K562 (cell line): ENCODE measurements around the gene DEGS1. TPM values are rescaled to one million over a fixed set of nuclear protein-coding genes. Genes with fewer than 3 reads are reported as not detected.

Source experiments
- ATAC-seq: fragments of 200-7000 bp; cut with Tn5 transposase; 3 replicates; pipeline ENCODE4 v1.9.1; 2020; ENCODE audit warnings: moderate library complexity
- BruUV-seq: library from RNA; stranded (reverse); fragments of 400-500 nt; replicated peaks from 2 replicates; lab custom pipeline; 2021; lab: Mats Ljungman, UMichigan
- CTCF ChIA-PET: fragments of 300-600 bp; formaldehyde crosslinking; extraction: SDS; loops from one replicate; lab custom pipeline; 2021; ENCODE audit warnings: low intra/inter-chr PET ratio; lab: Yijun Ruan, JAX
- POLR2A ChIA-PET: fragments of 300-600, 350-650 bp; sonication (Branson Sonifier 250); formaldehyde crosslinking; extraction: SDS; loops from one replicate; lab custom pipeline; 2021; ENCODE audit warnings: antibody characterized with exemption, inconsistent platforms; lab: Yijun Ruan, JAX
- DNase-seq, 4 experiments: peaks; one replicate each; pipeline versions ENCODE4 v3.0.0 to v3.0.0-alpha.2; 2011 to 2018; ENCODE audit warnings: low spot score in 3 of 4, mixed read lengths in 3 of 4; ENCODE audit errors: extremely low read depth in 1 of 4
- FAIRE-seq: peaks from 2 replicates; lab custom pipeline; 2011; peaks lifted over from hg19 to GRCh38; lab: Jason Lieb, UNC
- H2AFZ ChIP-seq: 2 replicates; pipeline ENCODE4 v1.6.0; 2011; ENCODE audit warnings: low read depth, low read length, control low read depth, inconsistent platforms
- H3K27ac ChIP-seq: fragments of 200-600 bp; 3 replicates; pipeline ENCODE4 v1.8.0; 2011; ENCODE audit warnings: low read depth, mild to moderate bottlenecking, control low read depth, inconsistent platforms, low read length, moderate library complexity, mixed read lengths; ENCODE audit errors: extremely low read depth
- H3K27me3 ChIP-seq, 2 experiments: fragments of 300-600 bp in 1 of 2; 2 replicates in 1 of 2; 3 replicates in 1 of 2; pipeline versions ENCODE4 v1.6.0 to v1.8.0; 2011; ENCODE audit warnings: inconsistent platforms in 2 of 2, low read length in 2 of 2, mild to moderate bottlenecking in 1 of 2, mixed read lengths in 1 of 2, moderate library complexity in 1 of 2; ENCODE audit not compliant: control insufficient read depth in 2 of 2, insufficient read depth in 2 of 2
- H3K36me3 ChIP-seq: fragments of 300-600 bp; 3 replicates; pipeline ENCODE4 v1.8.0; 2011; ENCODE audit warnings: mild to moderate bottlenecking, low read length, inconsistent platforms; ENCODE audit not compliant: control insufficient read depth, insufficient read depth
- H3K4me1 ChIP-seq, 2 experiments: fragments of 200-600 bp in 1 of 2; replicated peaks in 1 of 2; 2 replicates in 1 of 2; 3 replicates in 1 of 2; pipeline versions ENCODE4 v1.5.1 to v1.8.0; 2011; ENCODE audit warnings: inconsistent platforms in 2 of 2, low read length in 2 of 2, mild to moderate bottlenecking in 1 of 2, mixed read lengths in 1 of 2, moderate library complexity in 1 of 2; ENCODE audit not compliant: control insufficient read depth in 2 of 2, insufficient read depth in 2 of 2
- H3K4me2 ChIP-seq: 2 replicates; pipeline ENCODE4 v1.6.1; 2011; ENCODE audit warnings: low read length, control low read depth, inconsistent platforms, mixed read lengths; ENCODE audit not compliant: insufficient read depth
- H3K4me3 ChIP-seq: fragments of 200-600 bp; sonication (generic), shearing (Covaris generic); 2 replicates; pipeline ENCODE4 v1.5.1; 2016; ENCODE audit warnings: control low read depth, inconsistent platforms
- H3K79me2 ChIP-seq: fragments of 200-600 bp; 3 replicates; pipeline ENCODE4 v1.8.0; 2011; ENCODE audit warnings: low read length, inconsistent platforms; ENCODE audit not compliant: control insufficient read depth, insufficient read depth
- H3K9ac ChIP-seq, 2 experiments: 2 replicates each; pipeline versions ENCODE4 v1.6.0 to v1.6.1; 2011; ENCODE audit warnings: low read depth in 2 of 2, low read length in 2 of 2, control low read depth in 1 of 2, inconsistent platforms in 1 of 2, mild to moderate bottlenecking in 1 of 2, mixed read lengths in 1 of 2; ENCODE audit not compliant: insufficient read depth in 1 of 2
- H3K9me1 ChIP-seq: one replicate; pipeline ENCODE4 v1.6.0; 2011; ENCODE audit warnings: inconsistent platforms, mild to moderate bottlenecking, low read length, moderate library complexity; ENCODE audit not compliant: control insufficient read depth, insufficient read depth
- H3K9me3 ChIP-seq: replicated peaks from 2 replicates; pipeline ENCODE4 v1.5.1; 2011; ENCODE audit warnings: low read depth, low read length, inconsistent platforms; ENCODE audit not compliant: control insufficient read depth, insufficient read depth
- H4K20me1 ChIP-seq: replicated peaks from 2 replicates; pipeline ENCODE4 v1.6.1; 2011; ENCODE audit warnings: low read length, inconsistent platforms, mixed read lengths; ENCODE audit not compliant: control insufficient read depth, insufficient read depth
- CBX1 ChIP-seq: sonication (generic); IDR thresholded peaks from 2 replicates; pipeline ENCODE4 v1.6.1; 2016; ENCODE audit warnings: antibody characterized with exemption, low read depth, mild to moderate bottlenecking
- DACH1 ChIP-seq: fragments of 450-650 bp; IDR thresholded peaks from 2 replicates; pipeline ENCODE4 v1.6.1; 2018; ENCODE audit not compliant: partially characterized antibody
- HEY1 ChIP-seq: fragments of 250-450 bp; sonication (Bioruptor Pico); IDR thresholded peaks from 2 replicates; pipeline ENCODE4 v1.5.0; 2020; ENCODE audit warnings: mild to moderate bottlenecking, moderate library complexity, borderline replicate concordance
- HNRNPL ChIP-seq: fragments of 200-400 bp; formaldehyde crosslinking; IDR thresholded peaks from 2 replicates; pipeline ENCODE4 v1.6.1; 2017; ENCODE audit warnings: low read depth, mild to moderate bottlenecking, low read length
- HSF4 ChIP-seq: fragments of 250-450 bp; sonication (Bioruptor Pico); IDR thresholded peaks from 2 replicates; pipeline ENCODE4 v2.1.2; 2022; ENCODE audit warnings: mild to moderate bottlenecking, moderate library complexity, borderline replicate concordance
- MTA3 ChIP-seq: fragments of 450-650 bp; formaldehyde crosslinking; IDR thresholded peaks from 2 replicates; pipeline ENCODE4 v1.6.1; 2017; ENCODE audit warnings: mild to moderate bottlenecking, borderline replicate concordance
- MTF1 ChIP-seq: fragments of 250-450 bp; sonication (Bioruptor Pico); IDR thresholded peaks from 2 replicates; pipeline ENCODE4 v1.9.0; 2021; ENCODE audit warnings: moderate library complexity, mild to moderate bottlenecking, inconsistent platforms, borderline replicate concordance
- PYGO2 ChIP-seq: fragments of 450-650 bp; IDR thresholded peaks from 2 replicates; pipeline ENCODE4 v1.6.1; 2016; ENCODE audit warnings: mild to moderate bottlenecking, missing genetic modification characterization, moderate library complexity, missing compliant biosample characterization
- RCOR1 ChIP-seq, 2 experiments: IDR thresholded peaks; 2 replicates each; pipeline ENCODE4 v1.6.1; 2012; ENCODE audit warnings: low read depth in 2 of 2, low read length in 2 of 2, borderline replicate concordance in 1 of 2, improper control_type of control experiment in 1 of 2
- ZNF146 ChIP-seq: IDR thresholded peaks from one replicate; pipeline ENCODE4 v1.6.1; 2018; ENCODE audit warnings: missing compliant biosample characterization; ENCODE audit not compliant: unreplicated experiment
- ZNF263 ChIP-seq: sonication (generic); formaldehyde crosslinking; IDR thresholded peaks from 2 replicates; pipeline ENCODE4 v1.8.0; 2022; ENCODE audit warnings: mild to moderate bottlenecking, missing genetic modification reagents, borderline replicate concordance
- ZNF583 ChIP-seq: fragments of 250-450 bp; sonication (Bioruptor Pico); IDR thresholded peaks from 2 replicates; pipeline ENCODE4 v1.4.0; 2020
- WGBS: fragments of 100-300 bp; shearing (Covaris generic); methylation state at CpG from one replicate; pipeline ENCODE4 v1.1.6; 2016; ENCODE audit warnings: low coverage, mixed read lengths; ENCODE audit not compliant: insufficient coverage; ENCODE audit errors: missing lambda C conversion rate; 5-methylcytosine and 5-hydroxymethylcytosine counted together
- in situ Hi-C: fragments of 300-500 bp; cut with MboI; formaldehyde crosslinking; loops from 4 replicates; pipeline ENCODE4 v1.15.0; 2018; ENCODE audit warnings: inconsistent platforms, mixed read lengths
- intact Hi-C: fragments of 100-400 bp; cut with micrococcal nuclease; formaldehyde crosslinking; loops from 2 replicates; pipeline ENCODE4 v1.14.2; 2022
- polyA plus RNA-seq, 8 experiments: library from polyadenylated mRNA; depleted of rRNA in 4 of 8; stranded (reverse) in 5 of 8; unstranded in 3 of 8; fragments of >200 nt; fragmentation: Nextera tagmentation in 2 of 8; fragmentation: Illumina TruSeq in 1 of 8; extraction: Ambion mirVana in 2 of 8; extraction: Trizol in 1 of 8; gene quantifications; 2 replicates each; pipeline versions ENCODE4 v1.2.1 to v1.2.3, GENCODE V29; 2011 to 2014; ENCODE audit warnings: inconsistent platforms in 1 of 8, missing spikeins in 1 of 8
- total RNA-seq, 7 experiments: library from RNA; depleted of rRNA in 6 of 7; stranded (reverse); fragments of >200 nt in 6 of 7; fragmentation: Illumina TruSeq in 2 of 7; extraction: Trizol in 2 of 7; gene quantifications; 2 replicates each; pipeline versions ENCODE4 v1.2.1 to v1.2.3, GENCODE V29; 2011 to 2021; ENCODE audit warnings: low replicate concordance in 1 of 7
- TF ChIP-seq, protein P1 (sequence below): fragments of 250-450 bp; sonication (Bioruptor Pico); IDR thresholded peaks from 2 replicates; pipeline ENCODE4 v1.9.0; 2021; ENCODE audit warnings: mild to moderate bottlenecking
- TF ChIP-seq, protein P2 (sequence below): fragments of 450-650 bp; formaldehyde crosslinking; IDR thresholded peaks from 2 replicates; pipeline ENCODE4 v1.4.0; 2020; ENCODE audit warnings: mild to moderate bottlenecking, mixed read lengths
- TF ChIP-seq, protein P3 (sequence below): fragments of 450-650 bp; IDR thresholded peaks from 2 replicates; pipeline ENCODE4 v1.6.1; 2017; ENCODE audit warnings: antibody characterized with exemption
- TF ChIP-seq, protein P4 (sequence below): sonication (generic); formaldehyde crosslinking; IDR thresholded peaks from 2 replicates; pipeline ENCODE4 v1.9.0; 2022; ENCODE audit warnings: mild to moderate bottlenecking, missing genetic modification reagents

Gene DEGS1
- total and polyA plus RNA-seq, 9 of the 15 experiments (the other 6 are each of a cell fraction or from before 2014, with no cell fraction given) = 12.3 to 95.0 (median 38.8) TPM

DNA sequence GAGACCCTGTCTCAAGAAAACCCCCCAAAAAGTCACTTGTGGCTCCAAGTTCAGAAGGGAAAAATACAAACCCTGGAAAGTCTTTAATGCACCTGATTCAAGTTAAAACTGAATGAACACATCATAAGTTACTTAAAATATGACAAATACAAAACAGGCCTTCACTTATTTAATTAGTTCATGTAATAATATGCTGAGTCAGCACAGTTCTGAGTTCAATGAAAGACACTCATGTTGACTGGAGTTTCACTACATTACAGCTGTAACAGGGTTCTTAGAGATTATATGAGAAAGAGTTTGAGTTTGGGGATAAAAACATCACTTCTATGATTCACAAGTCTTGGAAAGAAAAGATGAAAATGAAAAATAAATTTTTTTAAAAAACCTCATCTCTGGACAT is 51.0 kb downstream of the DEGS1 start (continued):
- TF ChIP-seq HEY1 (no peak), MTF1 (CRISPR knock-in tag) (no peak), HSF4 (CRISPR knock-in tag) (no peak)
- TF ChIP-seq, protein P1, sequence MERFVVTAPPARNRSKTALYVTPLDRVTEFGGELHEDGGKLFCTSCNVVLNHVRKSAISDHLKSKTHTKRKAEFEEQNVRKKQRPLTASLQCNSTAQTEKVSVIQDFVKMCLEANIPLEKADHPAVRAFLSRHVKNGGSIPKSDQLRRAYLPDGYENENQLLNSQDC (CRISPR knock-in tag) = no peak

DNA sequence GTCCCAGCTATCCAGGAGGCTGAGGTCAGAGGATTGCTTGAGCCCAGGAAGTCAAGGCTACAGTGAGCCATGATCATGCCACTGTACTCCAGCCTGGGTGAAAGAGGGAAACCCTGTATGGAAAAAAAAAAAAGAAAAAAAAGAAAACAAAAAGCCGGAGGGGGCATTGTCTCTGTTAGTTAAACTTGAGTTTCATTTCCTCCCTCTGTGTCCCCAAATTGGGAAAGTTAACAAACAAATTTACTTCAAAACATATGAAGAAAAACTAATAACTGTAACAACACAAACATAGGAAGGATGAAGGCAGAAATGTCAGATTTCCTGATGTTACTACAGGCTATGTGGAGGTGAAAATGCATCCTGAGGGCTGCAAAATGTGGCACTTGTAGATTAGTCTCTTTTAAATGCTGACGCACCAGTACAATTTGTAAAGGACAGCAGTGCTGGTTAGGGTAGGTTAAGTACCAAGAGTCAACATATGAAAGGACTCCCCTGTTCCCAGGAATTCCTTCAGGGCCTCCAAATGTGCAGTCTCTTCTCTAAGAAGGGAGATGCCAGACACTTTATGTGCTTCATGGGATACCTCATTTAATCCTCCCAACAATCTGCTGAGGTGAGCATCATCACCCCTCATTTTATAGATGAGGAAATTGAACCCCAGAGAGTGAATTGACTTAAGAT is 52.9 kb downstream of the DEGS1 start:
- Histone ChIP-seq H3K36me3 (peaks cover 62% of the 10 kb centered on the region), H3K9me3 (no peaks in the 10 kb centered on the region), H3K4me2 (no peak overlapping the region), H3K9ac (no peak overlapping the region), H3K79me2 (no peaks in the 10 kb centered on the region), H3K27me3 (no peaks in the 10 kb centered on the region), H4K20me1 (no peaks in the 10 kb centered on the region), H3K4me3 (no peak overlapping the region), H3K4me1 (no peaks in the 10 kb centered on the region), H3K9me1 (no peaks in the 10 kb centered on the region), H2AFZ (no peak overlapping the region), H3K27ac (no peak overlapping the region)
- ChIA-PET CTCF (no interaction called here), POLR2A (no interaction called here)
- no peak for FAIRE-seq
- intact Hi-C loops (no loop called here), in situ Hi-C loops (no loop called here)
- no peak for ATAC-seq
- BruUV-seq = no TSS peak
- WGBS = 98% methylated on average over 2 of the region's 2 CpGs
- DNase-seq = no peak
- TF ChIP-seq, protein P2, sequence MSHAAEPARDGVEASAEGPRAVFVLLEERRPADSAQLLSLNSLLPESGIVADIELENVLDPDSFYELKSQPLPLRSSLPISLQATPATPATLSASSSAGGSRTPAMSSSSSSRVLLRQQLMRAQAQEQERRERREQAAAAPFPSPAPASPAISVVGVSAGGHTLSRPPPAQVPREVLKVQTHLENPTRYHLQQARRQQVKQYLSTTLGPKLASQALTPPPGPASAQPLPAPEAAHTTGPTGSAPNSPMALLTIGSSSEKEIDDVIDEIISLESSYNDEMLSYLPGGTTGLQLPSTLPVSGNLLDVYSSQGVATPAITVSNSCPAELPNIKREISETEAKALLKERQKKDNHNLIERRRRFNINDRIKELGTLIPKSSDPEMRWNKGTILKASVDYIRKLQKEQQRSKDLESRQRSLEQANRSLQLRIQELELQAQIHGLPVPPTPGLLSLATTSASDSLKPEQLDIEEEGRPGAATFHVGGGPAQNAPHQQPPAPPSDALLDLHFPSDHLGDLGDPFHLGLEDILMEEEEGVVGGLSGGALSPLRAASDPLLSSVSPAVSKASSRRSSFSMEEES (CRISPR knock-in tag) = no peak
- no peak for TF ChIP-seq CBX1
- TF ChIP-seq, protein P3, sequence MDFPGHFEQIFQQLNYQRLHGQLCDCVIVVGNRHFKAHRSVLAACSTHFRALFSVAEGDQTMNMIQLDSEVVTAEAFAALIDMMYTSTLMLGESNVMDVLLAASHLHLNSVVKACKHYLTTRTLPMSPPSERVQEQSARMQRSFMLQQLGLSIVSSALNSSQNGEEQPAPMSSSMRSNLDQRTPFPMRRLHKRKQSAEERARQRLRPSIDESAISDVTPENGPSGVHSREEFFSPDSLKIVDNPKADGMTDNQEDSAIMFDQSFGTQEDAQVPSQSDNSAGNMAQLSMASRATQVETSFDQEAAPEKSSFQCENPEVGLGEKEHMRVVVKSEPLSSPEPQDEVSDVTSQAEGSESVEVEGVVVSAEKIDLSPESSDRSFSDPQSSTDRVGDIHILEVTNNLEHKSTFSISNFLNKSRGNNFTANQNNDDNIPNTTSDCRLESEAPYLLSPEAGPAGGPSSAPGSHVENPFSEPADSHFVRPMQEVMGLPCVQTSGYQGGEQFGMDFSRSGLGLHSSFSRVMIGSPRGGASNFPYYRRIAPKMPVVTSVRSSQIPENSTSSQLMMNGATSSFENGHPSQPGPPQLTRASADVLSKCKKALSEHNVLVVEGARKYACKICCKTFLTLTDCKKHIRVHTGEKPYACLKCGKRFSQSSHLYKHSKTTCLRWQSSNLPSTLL = no peak
- TF ChIP-seq ZNF146 = no peak
- TF ChIP-seq DACH1 = no peak
- TF ChIP-seq RCOR1 (IDR thresholded peaks at IDR 0.05; ENCODE audit: borderline replicate concordance in 1 of 2, low read depth in 2 of 2, low read length in 2 of 2) = no peak
- no peak for TF ChIP-seq ZNF583 (CRISPR knock-in tag)
- no peak for TF ChIP-seq MTA3
- no peak for TF ChIP-seq ZNF263
- no peak for TF ChIP-seq PYGO2 (tag)
- TF ChIP-seq HNRNPL = no peak
- TF ChIP-seq, protein P4, sequence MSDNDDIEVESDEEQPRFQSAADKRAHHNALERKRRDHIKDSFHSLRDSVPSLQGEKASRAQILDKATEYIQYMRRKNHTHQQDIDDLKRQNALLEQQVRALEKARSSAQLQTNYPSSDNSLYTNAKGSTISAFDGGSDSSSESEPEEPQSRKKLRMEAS (CRISPR knock-in tag) = no peak
